ENCODE measurements around the gene AMER3. TPM values are rescaled to one million over a fixed set of nuclear protein-coding genes. Genes with fewer than 3 reads are reported as not detected.

Gene AMER3
- polyA plus RNA-seq, 1 donor from 2014 or later = not detected

DNA sequence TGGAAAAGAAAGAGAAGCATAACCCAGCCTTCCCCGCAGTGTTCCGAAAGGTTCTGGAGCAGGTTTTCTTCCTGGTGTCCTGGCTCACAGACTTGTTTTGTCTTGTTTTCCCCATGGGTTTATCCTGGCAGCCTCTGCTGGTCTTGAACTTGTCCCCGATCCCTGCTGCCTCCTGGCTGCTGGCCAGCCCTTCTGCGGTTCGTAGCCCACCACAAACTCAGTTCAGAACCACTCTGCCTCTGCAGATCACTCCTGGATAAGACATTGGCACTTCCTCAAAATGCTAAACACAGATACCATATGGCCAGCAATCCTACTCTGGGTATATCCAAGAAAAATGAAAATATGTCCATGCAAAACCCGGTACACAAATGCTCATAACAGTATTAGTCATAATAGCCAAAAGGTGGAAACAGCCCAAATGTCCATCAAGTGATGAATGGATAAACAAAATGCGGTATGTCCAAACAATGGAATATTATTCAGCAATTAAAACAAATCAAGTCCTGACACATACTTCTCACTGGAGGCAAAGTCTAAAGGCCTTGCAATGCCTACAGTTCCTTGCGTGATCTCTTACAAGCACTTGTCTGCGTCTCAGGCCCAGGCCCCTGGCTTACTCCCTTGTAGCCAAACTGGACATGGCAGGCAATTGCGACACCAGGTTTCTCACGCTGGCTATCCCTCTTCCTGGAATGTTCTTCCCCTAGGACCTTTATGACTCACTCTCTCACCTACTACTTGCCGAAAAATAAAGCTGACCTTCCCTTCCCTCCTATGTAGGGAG is 53.3 kb downstream of the AMER3 start:
- Mint-ChIP-seq H3K36me3 (peaks cover 3% of the 10 kb centered on the region), H3K27ac (no peak overlapping the region), H3K4me1 (peaks cover 0 to 6% (median 0%) of the 10 kb centered on the region in 3 donors), H3K27me3 (peaks cover 4% of the 10 kb centered on the region), H3K4me3 (no peak overlapping the region), H3K9me3 (peaks cover 0 to 4% (median 4%) of the 10 kb centered on the region in 3 donors)

DNA sequence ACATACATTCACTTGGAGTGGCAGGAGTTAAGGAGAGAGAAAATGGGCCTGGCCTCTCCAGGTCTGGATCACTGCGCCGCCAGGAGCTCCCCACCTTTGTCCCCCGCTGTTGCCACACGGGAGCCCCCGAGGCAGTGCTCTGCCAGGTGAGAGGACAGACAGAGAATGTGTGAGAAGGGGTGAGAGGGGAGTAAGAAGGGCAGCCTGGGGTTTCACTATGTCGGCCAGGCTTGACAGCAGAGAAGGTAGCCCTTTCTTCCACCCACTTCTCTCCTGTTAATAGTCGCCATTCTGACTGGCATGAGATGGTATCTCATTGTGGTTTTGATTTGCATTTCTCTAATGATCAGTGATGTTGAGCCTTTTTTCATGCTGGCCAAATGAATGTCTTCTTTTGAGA is 55.1 kb downstream of the AMER3 start:
- H3K27me3 Mint-ChIP-seq = peaks cover 9% of the 10 kb centered on the region
- peak overlapping the region in 1 of 3 donors; percentile 29 for H3K27ac Mint-ChIP-seq
- no peak overlapping the region for H3K4me3 Mint-ChIP-seq
- peaks cover 0 to 4% (median 4%) of the 10 kb centered on the region in 3 donors for H3K9me3 Mint-ChIP-seq
- peaks cover 0 to 6% (median 0%) of the 10 kb centered on the region in 3 donors for H3K4me1 Mint-ChIP-seq
- H3K36me3 Mint-ChIP-seq = peaks cover 3% of the 10 kb centered on the region

- Mint-ChIP-seq H3K27me3 (peaks cover 9% of the 10 kb centered on the region), H3K27ac (no peak overlapping the region), H3K4me3 (no peak overlapping the region)
These were observed 58.4 kb downstream of the AMER3 start for GRCh38 chr2:130813722-130814121.

GRCh38 chr2:130814931-130815680 is 59.8 kb downstream of the AMER3 start:
- Mint-ChIP-seq H3K4me3 (no peak overlapping the region), H3K9me3 (peaks cover 0 to 2% (median 0%) of the 10 kb centered on the region in 3 donors), H3K4me1 (peaks cover 0 to 6% (median 0%) of the 10 kb centered on the region in 3 donors), H3K36me3 (peaks cover 2% of the 10 kb centered on the region), H3K27ac (no peak overlapping the region), H3K27me3 (peaks cover 7% of the 10 kb centered on the region)

More at GRCh38 chr2:130813722-130814121, 58.4 kb downstream of the AMER3 start:
- Mint-ChIP-seq H3K36me3 (peaks cover 5% of the 10 kb centered on the region), H3K4me1 (peaks cover 0 to 6% (median 0%) of the 10 kb centered on the region in 3 donors), H3K9me3 (peaks cover under 1 to 2% (median 2%) of the 10 kb centered on the region in 3 donors)

Other genes with a start within 250 kb of the AMER3 start
- gene POTEI, start 246.2 kb upstream of the AMER3 start, polyA plus RNA-seq = not detected
- gene CFC1B, start 234.3 kb upstream of the AMER3 start, polyA plus RNA-seq = not detected
- gene CFC1, start 156.0 kb upstream of the AMER3 start, polyA plus RNA-seq = not detected
- not detected for gene POTEJ, start 144.1 kb upstream of the AMER3 start, polyA plus RNA-seq
- not detected for gene GPR148, start 26.5 kb upstream of the AMER3 start, polyA plus RNA-seq
- gene ARHGEF4, start 81.4 kb downstream of the AMER3 start, polyA plus RNA-seq = 0.24 TPM

All from IgD-negative memory B cell (primary cell).